ENCODE data around the gene RHOV.

Gene RHOV

GRCh38 chr15:40859206-40859851 lies 14.7 kb downstream of the RHOV start:
- TF ChIP-seq CTCF (IDR thresholded peaks at IDR 0.05; ENCODE audit: control insufficient read depth, extremely low read depth, insufficient read depth) = peak; percentile 77
- no peak overlapping the region for H3K4me3 ChIP-seq (ENCODE audit: low read depth, low read length)
- peak; percentile 60 for DNase-seq (ENCODE audit: low read depth)

- no peak for TF ChIP-seq CTCF (IDR thresholded peaks at IDR 0.05; ENCODE audit: control insufficient read depth, extremely low read depth, insufficient read depth)
- H3K4me3 ChIP-seq (ENCODE audit: low read depth, low read length) = no peak overlapping the region
- no peak for DNase-seq (ENCODE audit: low read depth)
Measured at GRCh38 chr15:40858706-40859105, 15.3 kb downstream of the RHOV start.

DNA sequence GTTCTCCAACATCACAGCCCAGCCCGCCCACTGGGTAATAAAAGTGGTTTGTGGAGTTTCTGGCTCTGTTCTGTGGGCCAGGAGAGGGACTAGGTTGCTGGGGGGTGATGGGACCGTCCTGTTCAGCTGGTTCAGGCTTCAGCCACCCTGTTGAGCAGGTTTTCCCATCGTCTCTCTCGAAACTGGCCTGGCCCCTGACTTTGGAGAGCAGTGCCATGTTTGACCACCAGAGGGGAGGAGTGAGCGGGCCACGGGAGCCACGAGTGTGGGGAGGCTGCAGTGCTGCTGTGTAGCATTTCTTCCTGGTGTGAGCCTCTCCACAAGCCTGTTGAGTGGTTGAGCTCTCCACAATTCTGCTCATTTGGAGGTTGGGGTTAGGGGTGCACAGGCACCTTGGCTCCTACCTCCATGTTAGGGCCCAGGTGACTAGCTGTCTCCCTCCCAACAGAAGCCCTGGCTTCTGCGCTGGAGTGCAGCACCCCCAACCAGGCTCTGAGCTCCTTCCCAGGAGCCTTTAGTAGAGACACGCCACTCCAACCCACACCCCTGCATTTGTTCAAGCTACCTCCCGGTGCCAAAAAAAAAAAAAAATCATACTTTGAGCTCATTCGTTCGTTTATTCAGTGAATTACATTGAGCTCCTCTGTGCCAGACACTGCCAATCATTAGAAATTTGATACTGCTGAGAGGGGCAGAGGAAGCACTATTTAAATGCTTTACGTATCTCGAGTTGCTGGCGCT lies 16.3 kb downstream of the RHOV start:
- DNase-seq (ENCODE audit: low read depth) = peak; percentile 87
- peak; percentile 96 for TF ChIP-seq CTCF (IDR thresholded peaks at IDR 0.05; ENCODE audit: control insufficient read depth, extremely low read depth, insufficient read depth)
- H3K4me3 ChIP-seq (ENCODE audit: low read depth, low read length) = 0 out of 2 replicates have a peak overlapping the region, but pooled peaks have one; percentile 8

DNA sequence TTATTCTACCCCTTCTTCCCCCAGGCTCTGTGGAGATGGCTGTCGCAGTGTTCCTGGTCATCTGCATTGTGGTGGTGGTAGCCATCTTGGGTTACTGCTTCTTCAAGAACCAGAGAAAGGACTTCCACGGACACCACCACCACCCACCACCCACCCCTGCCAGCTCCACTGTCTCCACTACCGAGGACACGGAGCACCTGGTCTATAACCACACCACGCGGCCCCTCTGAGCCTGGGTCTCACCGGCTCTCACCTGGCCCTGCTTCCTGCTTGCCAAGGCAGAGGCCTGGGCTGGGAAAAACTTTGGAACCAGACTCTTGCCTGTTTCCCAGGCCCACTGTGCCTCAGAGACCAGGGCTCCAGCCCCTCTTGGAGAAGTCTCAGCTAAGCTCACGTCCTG lies 17.3 kb downstream of the RHOV start:
- H3K4me3 ChIP-seq (ENCODE audit: low read depth, low read length) = no peak overlapping the region
- TF ChIP-seq CTCF (IDR thresholded peaks at IDR 0.05; ENCODE audit: control insufficient read depth, extremely low read depth, insufficient read depth) = no peak
- DNase-seq (ENCODE audit: low read depth) = no peak

- no peak for DNase-seq (ENCODE audit: low read depth)
- no peak overlapping the region for H3K4me3 ChIP-seq (ENCODE audit: low read depth, low read length)
- TF ChIP-seq CTCF (IDR thresholded peaks at IDR 0.05; ENCODE audit: control insufficient read depth, extremely low read depth, insufficient read depth) = no peak
Measured at GRCh38 chr15:40855706-40856234, 18.3 kb downstream of the RHOV start.

- no peak for DNase-seq (ENCODE audit: low read depth)
Measured at GRCh38 chr15:40854161-40854560, 19.9 kb downstream of the RHOV start.

More at GRCh38 chr15:40854161-40854560, 19.9 kb downstream of the RHOV start:
- H3K4me3 ChIP-seq (ENCODE audit: low read depth, low read length) = no peak overlapping the region
- TF ChIP-seq CTCF (IDR thresholded peaks at IDR 0.05; ENCODE audit: control insufficient read depth, extremely low read depth, insufficient read depth) = no peak

Data from LNCaP clone FGC (cell line).